ES-I3 (cell line): ENCODE measurements around the gene RPRM.

Source experiments
- H3K36me3 ChIP-seq: 2 replicates; pipeline ENCODE4 v1.6.1; 2013; ENCODE audit warnings: mild to moderate bottlenecking, low read length, control low read depth, moderate library complexity; ENCODE audit not compliant: insufficient read depth
- H3K4me1 ChIP-seq: 2 replicates; pipeline ENCODE4 v1.6.1; 2013; ENCODE audit warnings: mild to moderate bottlenecking, control low read depth, low read length; ENCODE audit not compliant: insufficient read depth
- H3K9ac ChIP-seq: 2 replicates; pipeline ENCODE4 v1.6.1; 2013; ENCODE audit warnings: low read depth, mild to moderate bottlenecking, low read length, moderate library complexity
- H3K9me3 ChIP-seq: 2 replicates; pipeline ENCODE4 v1.6.1; 2013; ENCODE audit warnings: mild to moderate bottlenecking, low read length, moderate library complexity; ENCODE audit not compliant: control insufficient read depth, insufficient read depth

The RPRM gene

GRCh38 chr2:153432381-153432780 is 46.2 kb downstream of the RPRM start:
- H3K36me3 ChIP-seq = no peaks in the 10 kb centered on the region
- no peak overlapping the region for H3K9ac ChIP-seq
- peaks cover 10% of the 10 kb centered on the region for H3K4me1 ChIP-seq
- no peaks in the 10 kb centered on the region for H3K9me3 ChIP-seq

- Histone ChIP-seq H3K4me1 (peaks cover 10% of the 10 kb centered on the region), H3K9ac (no peak overlapping the region), H3K36me3 (no peaks in the 10 kb centered on the region), H3K9me3 (no peaks in the 10 kb centered on the region)
Observed at GRCh38 chr2:153431114-153431513, 47.4 kb downstream of the RPRM start.
